Fibroblast of villous mesenchyme (primary cell): ENCODE measurements around the gene ZNF695. TPM values are rescaled to one million over a fixed set of nuclear protein-coding genes. Genes with fewer than 3 reads are reported as not detected.
A peak's percentile ranks its signal among the peaks of the same experiment; 100 is the strongest.

ENCODE experiments used
- DNase-seq: peaks from one replicate; pipeline ENCODE4 v3.0.0-alpha.2; 2010; ENCODE audit warnings: low read depth
- H3K4me3 ChIP-seq: 2 replicates; pipeline ENCODE4 v1.5.1; 2011; ENCODE audit warnings: low read depth, mild to moderate bottlenecking, low read length
- CTCF ChIP-seq: IDR thresholded peaks from 2 replicates; pipeline ENCODE4 v1.5.1; 2012; ENCODE audit warnings: low read depth, mild to moderate bottlenecking, low read length; ENCODE audit not compliant: insufficient read depth
- total RNA-seq: library from RNA; depleted of rRNA; stranded (reverse); fragments of >200 nt; gene quantifications from 2 replicates; pipeline ENCODE4 v1.2.3, GENCODE V29; 2012

ZNF695 gene
- total RNA-seq, 1 donor = 2.6 TPM

DNA sequence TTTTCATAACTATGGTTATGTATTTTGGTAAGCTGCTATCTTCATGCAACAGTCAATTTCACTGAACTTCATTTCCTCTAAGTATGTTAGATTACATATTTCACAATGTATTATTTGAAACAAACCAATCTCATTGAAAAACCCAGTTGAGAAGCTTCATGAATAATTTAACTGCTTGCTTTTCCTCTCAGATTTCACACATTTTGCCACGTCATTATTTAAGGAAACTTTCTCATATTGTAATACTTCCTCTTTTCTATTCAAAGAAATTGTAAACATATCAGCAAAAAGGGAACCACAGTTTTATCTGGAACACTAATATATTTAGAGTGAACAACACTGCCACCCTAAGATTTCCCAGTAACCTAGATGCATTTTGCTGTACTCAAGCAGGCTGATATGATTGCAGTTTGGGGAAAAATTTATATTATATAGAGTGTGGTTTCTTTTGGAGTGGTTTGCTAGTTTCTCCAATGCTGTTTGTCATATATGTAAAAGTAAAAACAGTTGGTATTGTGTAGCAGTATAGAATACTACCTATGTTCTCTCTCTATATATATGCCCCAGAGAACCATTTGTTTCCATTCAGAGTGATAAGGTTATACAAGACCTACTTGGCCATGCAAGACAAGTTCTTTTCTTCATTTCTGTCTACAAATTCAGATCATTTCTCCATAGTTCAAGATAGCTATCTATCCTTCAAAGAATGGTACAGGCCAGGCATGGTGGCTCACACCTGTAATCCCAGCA, 47.7 kb downstream of the ZNF695 start:
- TF ChIP-seq CTCF = no peak
- DNase-seq = peak; percentile 12
- H3K4me3 ChIP-seq = no peak overlapping the region

- no peak for DNase-seq
- no peak overlapping the region for H3K4me3 ChIP-seq
- no peak for TF ChIP-seq CTCF
These were observed 53.7 kb downstream of the ZNF695 start for GRCh38 chr1:246954126-246954525.

- no peak for DNase-seq
- H3K4me3 ChIP-seq = no peak overlapping the region
- no peak for TF ChIP-seq CTCF
These were observed 56.4 kb downstream of the ZNF695 start for GRCh38 chr1:246951413-246951812.

DNA sequence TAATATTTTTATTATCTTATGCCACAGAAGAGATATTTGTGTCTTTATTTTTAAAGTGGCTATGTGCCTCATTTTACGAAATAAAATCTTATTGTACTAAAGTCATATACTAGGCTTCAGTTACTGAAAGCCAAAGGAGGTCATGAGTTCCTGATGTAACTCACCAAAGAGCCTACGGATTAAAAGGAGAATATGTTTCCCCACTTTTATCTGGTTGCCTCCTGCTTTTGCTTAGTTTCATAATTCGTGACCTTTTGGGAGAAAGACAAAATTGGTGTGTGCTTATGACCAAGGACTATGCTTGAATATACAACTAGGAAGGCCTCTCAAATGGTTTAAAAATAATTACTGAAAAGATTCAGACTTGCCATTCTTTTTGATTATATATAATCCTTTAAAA, 57.9 kb downstream of the ZNF695 start:
- peak; percentile 13 for DNase-seq
- TF ChIP-seq CTCF = no peak
- no peak overlapping the region for H3K4me3 ChIP-seq

DNA sequence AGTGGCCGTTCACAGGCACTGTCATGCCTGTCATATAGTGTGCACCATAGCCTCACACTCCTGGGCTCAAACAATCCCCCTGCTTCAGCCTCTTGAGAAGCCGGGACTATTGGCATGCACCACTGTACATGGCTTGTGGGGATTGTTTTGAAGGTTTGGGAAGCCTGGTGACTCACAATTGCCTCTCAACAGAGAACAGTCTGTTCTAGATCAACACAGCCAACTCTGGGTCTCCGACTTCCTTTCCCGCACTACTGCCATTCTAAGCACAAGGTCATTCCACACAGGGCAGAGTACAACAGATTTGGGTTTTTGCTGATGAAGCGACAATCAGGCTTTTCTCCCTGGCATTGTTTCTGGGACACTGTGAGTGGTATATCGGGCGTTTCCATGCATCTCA, 60.6 kb downstream of the ZNF695 start:
- no peak overlapping the region for H3K4me3 ChIP-seq
- no peak for TF ChIP-seq CTCF
- peak; percentile 83 for DNase-seq

DNA sequence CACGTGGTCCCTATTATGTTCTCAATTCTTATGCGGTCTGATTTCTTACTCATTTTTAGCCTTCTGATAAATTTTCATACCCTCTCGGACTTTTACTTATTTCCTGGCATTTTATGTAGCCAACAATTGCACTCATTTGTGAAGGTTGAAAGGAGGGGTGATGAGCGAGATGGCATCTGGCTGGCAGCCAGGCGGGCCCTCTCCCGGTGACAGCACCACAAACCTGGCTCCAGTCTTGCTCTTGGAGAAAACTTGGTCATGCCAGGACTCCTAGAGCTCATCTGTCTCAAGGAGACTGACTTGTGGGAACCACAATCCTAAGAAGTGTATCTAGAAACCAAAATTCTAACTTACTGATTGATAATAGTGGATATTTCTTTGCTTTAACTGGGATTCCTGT, 61.5 kb downstream of the ZNF695 start:
- no peak for DNase-seq
- H3K4me3 ChIP-seq = no peak overlapping the region
- no peak for TF ChIP-seq CTCF

Other genes with a start within 250 kb of the ZNF695 start
- gene AHCTF1, start 76.1 kb downstream of the ZNF695 start, total RNA-seq = 35.8 and 46.6 TPM in 2 replicates
- 2.9 and 4.3 TPM in 2 replicates for gene ZNF670, start 70.8 kb upstream of the ZNF695 start, total RNA-seq
- 10.0 and 13.0 TPM in 2 replicates for gene ZNF669, start 96.3 kb upstream of the ZNF695 start, total RNA-seq
- gene ZNF124, start 164.0 kb upstream of the ZNF695 start, total RNA-seq = 26.4 and 43.2 TPM in 2 replicates
- gene VN1R5, start 248.0 kb upstream of the ZNF695 start, total RNA-seq = not detected in 2 replicates